ENCODE measurements around the gene TRAF3IP1. TPM values are rescaled to one million over a fixed set of nuclear protein-coding genes. Genes with fewer than 3 reads are reported as not detected.

TRAF3IP1 gene
- polyA plus RNA-seq, 3 donors = 1.2 to 1.5 (median 1.5) TPM

DNA sequence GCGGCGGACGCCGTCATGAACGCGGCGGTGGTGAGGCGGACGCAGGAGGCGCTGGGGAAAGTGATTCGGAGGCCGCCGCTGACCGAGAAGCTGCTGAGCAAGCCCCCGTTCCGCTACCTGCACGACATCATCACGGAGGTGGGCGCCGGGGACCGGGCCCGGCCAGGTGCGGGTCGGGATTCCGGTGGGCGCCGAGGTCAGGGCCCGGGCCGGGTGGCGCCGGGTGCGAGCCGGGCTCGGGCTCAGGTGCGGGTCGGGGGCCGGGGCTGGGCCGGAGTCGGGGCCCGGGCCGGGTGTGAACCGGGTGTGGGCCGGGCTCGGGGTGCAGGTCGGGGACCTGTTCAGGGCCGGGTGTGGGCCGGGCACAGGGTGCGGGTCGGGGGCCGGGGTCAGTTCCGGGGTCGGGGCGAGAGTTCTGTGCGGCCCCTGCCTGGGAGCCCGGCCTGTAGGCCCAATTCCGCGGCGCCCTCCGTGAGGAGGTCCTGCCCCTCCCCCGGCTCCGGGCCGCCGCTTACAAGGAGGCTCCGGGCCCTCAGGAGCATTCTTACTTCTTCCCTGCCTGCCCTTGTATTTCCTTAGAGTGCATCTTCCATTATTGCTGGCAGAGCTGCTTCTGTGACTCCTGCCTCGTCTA lies 447 bp downstream of the TRAF3IP1 start:
- peak in 1 of 3 donors; percentile 11 for DNase-seq
- H3K9ac ChIP-seq (ENCODE audit: insufficient read depth, low read length, poor library complexity, severe bottlenecking) = peak overlapping the region; percentile 53
- peaks cover 13% of the 10 kb centered on the region in 2 donors for H3K4me1 ChIP-seq (ENCODE audit: control insufficient read depth in 1 of 2, insufficient read depth in 2 of 2, low read length in 2 of 2)
- intact Hi-C loops (cut with micrococcal nuclease) = no loop called here
- H3K27ac ChIP-seq (ENCODE audit: low read depth in 1 of 2, low read length in 2 of 2) = no peak overlapping the region
- H3K9me3 ChIP-seq (replicated peaks in 1 of 2; ENCODE audit: control insufficient read depth in 1 of 2, insufficient read depth in 1 of 2, low read length in 2 of 2) = no peaks in the 10 kb centered on the region
- H3K4me2 ChIP-seq (replicated peaks; ENCODE audit: extremely low read depth, low read length, poor library complexity, severe bottlenecking) = peak overlapping the region; percentile 81
- TF ChIP-seq, protein P1, sequence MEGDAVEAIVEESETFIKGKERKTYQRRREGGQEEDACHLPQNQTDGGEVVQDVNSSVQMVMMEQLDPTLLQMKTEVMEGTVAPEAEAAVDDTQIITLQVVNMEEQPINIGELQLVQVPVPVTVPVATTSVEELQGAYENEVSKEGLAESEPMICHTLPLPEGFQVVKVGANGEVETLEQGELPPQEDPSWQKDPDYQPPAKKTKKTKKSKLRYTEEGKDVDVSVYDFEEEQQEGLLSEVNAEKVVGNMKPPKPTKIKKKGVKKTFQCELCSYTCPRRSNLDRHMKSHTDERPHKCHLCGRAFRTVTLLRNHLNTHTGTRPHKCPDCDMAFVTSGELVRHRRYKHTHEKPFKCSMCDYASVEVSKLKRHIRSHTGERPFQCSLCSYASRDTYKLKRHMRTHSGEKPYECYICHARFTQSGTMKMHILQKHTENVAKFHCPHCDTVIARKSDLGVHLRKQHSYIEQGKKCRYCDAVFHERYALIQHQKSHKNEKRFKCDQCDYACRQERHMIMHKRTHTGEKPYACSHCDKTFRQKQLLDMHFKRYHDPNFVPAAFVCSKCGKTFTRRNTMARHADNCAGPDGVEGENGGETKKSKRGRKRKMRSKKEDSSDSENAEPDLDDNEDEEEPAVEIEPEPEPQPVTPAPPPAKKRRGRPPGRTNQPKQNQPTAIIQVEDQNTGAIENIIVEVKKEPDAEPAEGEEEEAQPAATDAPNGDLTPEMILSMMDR (IDR thresholded peaks at IDR 0.05) = no peak
- H3K36me3 Mint-ChIP-seq = peaks cover 3 to 6% of the 10 kb centered on the region in 2 donors
- H3K4me1 Mint-ChIP-seq = peaks cover 16% of the 10 kb centered on the region
- no peaks in the 10 kb centered on the region for H3K79me2 ChIP-seq (ENCODE audit: insufficient read depth, low read length)
- peaks cover 21 to 41% (median 38%) of the 10 kb centered on the region in 3 donors for H3K27me3 Mint-ChIP-seq (ENCODE audit: low read depth in 3 of 3)
- H3K27ac Mint-ChIP-seq = no peak overlapping the region
- H3K9me3 Mint-ChIP-seq = peaks cover 3 to 13% (median 4%) of the 10 kb centered on the region in 7 donors
- H4K20me1 ChIP-seq (ENCODE audit: insufficient read depth, low read length) = no peaks in the 10 kb centered on the region
- H2AFZ ChIP-seq (ENCODE audit: insufficient read depth, low read depth, low read length, poor library complexity, severe bottlenecking) = peak overlapping the region; percentile 74
- H3K27me3 ChIP-seq (ENCODE audit: control insufficient read depth in 2 of 2, insufficient read depth in 2 of 2, low read length in 2 of 2) = peaks cover 3 to 18% of the 10 kb centered on the region in 2 donors
- WGBS (ENCODE audit: insufficient coverage) = under 1% methylated on average over 60 of the region's 65 CpGs
- H3K36me3 ChIP-seq (replicated peaks in 1 of 2; ENCODE audit: control insufficient read depth in 1 of 2, insufficient read depth in 2 of 2, low read length in 2 of 2) = no peaks in the 10 kb centered on the region
- H3K4me3 ChIP-seq (replicated peaks in 1 of 3; ENCODE audit: low read depth in 2 of 3, low read length in 3 of 3) = peak overlapping the region; percentile 36 to 76 (median 57)
- H3K4me3 Mint-ChIP-seq = peak overlapping the region; percentile 73 to 83

DNA sequence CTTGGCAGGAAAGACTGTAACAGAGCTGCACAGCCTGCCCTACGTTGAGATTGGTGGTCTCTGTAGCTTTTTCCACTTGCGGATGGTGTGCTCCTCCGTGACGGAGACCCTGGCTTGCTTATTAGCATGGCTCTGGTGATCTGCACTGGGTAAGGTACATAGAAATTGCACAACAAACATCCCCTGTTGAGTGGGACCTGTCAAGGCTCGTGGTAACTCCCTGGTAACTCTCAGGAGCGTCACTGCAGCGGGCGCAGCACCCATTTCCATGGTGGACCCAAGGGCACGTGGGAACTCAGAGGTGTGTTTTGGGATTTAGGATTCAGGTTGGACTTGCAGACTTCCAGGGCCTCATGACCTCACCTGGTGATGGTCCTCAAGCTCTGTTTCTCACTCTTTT lies 1.1 kb downstream of the TRAF3IP1 start:
- peaks cover 16% of the 10 kb centered on the region for H3K4me1 Mint-ChIP-seq
- no peak overlapping the region for H3K9ac ChIP-seq (ENCODE audit: insufficient read depth, low read length, poor library complexity, severe bottlenecking)

More for the DNA sequence above, 1.1 kb downstream of the TRAF3IP1 start:
- H3K79me2 ChIP-seq (ENCODE audit: insufficient read depth, low read length) = no peaks in the 10 kb centered on the region
- 84% methylated on average over 5 of the region's 9 CpGs for WGBS (ENCODE audit: insufficient coverage)
- no peak for DNase-seq
- peak overlapping the region; percentile 81 for H3K4me2 ChIP-seq (replicated peaks; ENCODE audit: extremely low read depth, low read length, poor library complexity, severe bottlenecking)
- no peaks in the 10 kb centered on the region for H4K20me1 ChIP-seq (ENCODE audit: insufficient read depth, low read length)
- H3K4me3 Mint-ChIP-seq = peak overlapping the region; percentile 46 to 72
- H3K27ac ChIP-seq (ENCODE audit: low read depth in 1 of 2, low read length in 2 of 2) = no peak overlapping the region
- H3K27me3 ChIP-seq (ENCODE audit: control insufficient read depth in 2 of 2, insufficient read depth in 2 of 2, low read length in 2 of 2) = peaks cover 3 to 18% of the 10 kb centered on the region in 2 donors
- peak overlapping the region in 1 of 3 experiments; percentile 76 for H3K4me3 ChIP-seq (replicated peaks in 1 of 3; ENCODE audit: low read depth in 2 of 3, low read length in 3 of 3)
- intact Hi-C loops (cut with micrococcal nuclease) = no loop called here
- peaks cover 3 to 13% (median 4%) of the 10 kb centered on the region in 7 donors for H3K9me3 Mint-ChIP-seq
- no peak overlapping the region for H2AFZ ChIP-seq (ENCODE audit: insufficient read depth, low read depth, low read length, poor library complexity, severe bottlenecking)
- no peaks in the 10 kb centered on the region for H3K9me3 ChIP-seq (replicated peaks in 1 of 2; ENCODE audit: control insufficient read depth in 1 of 2, insufficient read depth in 1 of 2, low read length in 2 of 2)
- peaks cover 21 to 40% (median 34%) of the 10 kb centered on the region in 3 donors for H3K27me3 Mint-ChIP-seq (ENCODE audit: low read depth in 3 of 3)
- TF ChIP-seq, protein P1 (IDR thresholded peaks at IDR 0.05) = no peak
- H3K36me3 Mint-ChIP-seq = peaks cover 4 to 6% of the 10 kb centered on the region in 2 donors
- no peaks in the 10 kb centered on the region for H3K36me3 ChIP-seq (replicated peaks in 1 of 2; ENCODE audit: control insufficient read depth in 1 of 2, insufficient read depth in 2 of 2, low read length in 2 of 2)
- peaks cover 13% of the 10 kb centered on the region in 2 donors for H3K4me1 ChIP-seq (ENCODE audit: control insufficient read depth in 1 of 2, insufficient read depth in 2 of 2, low read length in 2 of 2)
- peak overlapping the region in 1 of 7 donors; percentile 28 for H3K27ac Mint-ChIP-seq

Data from CD14-positive monocyte (primary cell).